Astrocyte (in vitro differentiated cells and primary cell): ENCODE data around the gene ZNF26. TPM values are rescaled to one million over a fixed set of nuclear protein-coding genes. Genes with fewer than 3 reads are reported as not detected.

ENCODE experiments used
- DNase-seq: peaks from one replicate; pipeline ENCODE4 v3.0.0-alpha.2; 2010; ENCODE audit warnings: low read depth
- FAIRE-seq: peaks from 2 replicates; lab custom pipeline; 2011; peaks lifted over from hg19 to GRCh38; lab: Jason Lieb, UNC
- H2AFZ ChIP-seq: 2 replicates; pipeline ENCODE4 v1.6.0; 2012; ENCODE audit warnings: low read depth, low read length, inconsistent platforms
- H3K27ac ChIP-seq: 2 replicates; pipeline ENCODE4 v1.5.1; 2011; ENCODE audit warnings: low read depth, low read length, inconsistent platforms
- H3K27me3 ChIP-seq: 2 replicates; pipeline ENCODE4 v1.6.0; 2011; ENCODE audit warnings: low read length, inconsistent platforms; ENCODE audit not compliant: insufficient read depth
- H3K36me3 ChIP-seq: 2 replicates; pipeline ENCODE4 v1.5.1; 2011; ENCODE audit warnings: low read length, inconsistent platforms; ENCODE audit not compliant: insufficient read depth
- H3K4me1 ChIP-seq: 2 replicates; pipeline ENCODE4 v1.5.1; 2011; ENCODE audit warnings: low read length, inconsistent platforms; ENCODE audit not compliant: insufficient read depth
- H3K4me2 ChIP-seq: 2 replicates; pipeline ENCODE4 v1.6.0; 2012; ENCODE audit warnings: low read length, inconsistent platforms
- H3K4me3 ChIP-seq: 2 replicates; pipeline ENCODE4 v1.5.1; 2011; ENCODE audit warnings: low read depth, mild to moderate bottlenecking, low read length, inconsistent platforms; ENCODE audit not compliant: insufficient read depth
- H3K79me2 ChIP-seq: 2 replicates; pipeline ENCODE4 v1.6.0; 2012; ENCODE audit warnings: mild to moderate bottlenecking, low read length, inconsistent platforms; ENCODE audit not compliant: insufficient read depth
- H3K9ac ChIP-seq: 2 replicates; pipeline ENCODE4 v1.6.0; 2012; ENCODE audit warnings: mild to moderate bottlenecking, low read length, inconsistent platforms
- H3K9me3 ChIP-seq: 2 replicates; pipeline ENCODE4 v1.5.1; 2012; ENCODE audit warnings: low read depth, mild to moderate bottlenecking, low read length, inconsistent platforms; ENCODE audit not compliant: insufficient read depth
- H4K20me1 ChIP-seq: 2 replicates; pipeline ENCODE4 v1.6.0; 2012; ENCODE audit warnings: low read length, inconsistent platforms; ENCODE audit not compliant: insufficient read depth
- H3K27ac Mint-ChIP-seq: one replicate; pipeline ENCODE4 v1.8.0; 2021; ENCODE audit warnings: mild to moderate bottlenecking, mixed read lengths; ENCODE audit not compliant: unreplicated experiment
- H3K27me3 Mint-ChIP-seq: one replicate; pipeline ENCODE4 v1.8.0; 2021; ENCODE audit warnings: low read depth, mixed read lengths; ENCODE audit not compliant: unreplicated experiment
- H3K36me3 Mint-ChIP-seq: one replicate; pipeline ENCODE4 v1.8.0; 2021; ENCODE audit warnings: low read depth, mixed read lengths; ENCODE audit not compliant: unreplicated experiment
- H3K4me1 Mint-ChIP-seq: one replicate; pipeline ENCODE4 v1.8.0; 2021; ENCODE audit warnings: low read depth, mixed read lengths; ENCODE audit not compliant: unreplicated experiment
- H3K4me3 Mint-ChIP-seq: one replicate; pipeline ENCODE4 v1.8.0; 2021; ENCODE audit warnings: mild to moderate bottlenecking, moderate library complexity, mixed read lengths; ENCODE audit not compliant: unreplicated experiment
- H3K9me3 Mint-ChIP-seq: one replicate; pipeline ENCODE4 v1.8.0; 2021; ENCODE audit warnings: mild to moderate bottlenecking, mixed read lengths; ENCODE audit not compliant: unreplicated experiment
- CTCF ChIP-seq: IDR thresholded peaks from 2 replicates; pipeline ENCODE4 v1.5.1; 2011; ENCODE audit warnings: low read depth, mild to moderate bottlenecking, inconsistent platforms, low read length, moderate library complexity; ENCODE audit not compliant: insufficient read depth
- EZH2 ChIP-seq: IDR thresholded peaks from 2 replicates; pipeline ENCODE4 v1.6.1; 2012; ENCODE audit warnings: mild to moderate bottlenecking, low read length, inconsistent platforms; ENCODE audit not compliant: insufficient read depth
- total RNA-seq: library from RNA; stranded (reverse); gene quantifications from 2 replicates; pipeline ENCODE4 v1.2.1, GENCODE V29; 2021

ZNF26 gene
- total RNA-seq, 1 donor from 2014 or later: 11.7 TPM

GRCh38 chr12:133026996-133027395 lies 40.8 kb downstream of the ZNF26 start:
- Histone ChIP-seq H3K9me3 (peaks cover 16% of the 10 kb centered on the region), H3K36me3 (no peaks in the 10 kb centered on the region), H3K27me3 (no peaks in the 10 kb centered on the region), H3K79me2 (no peaks in the 10 kb centered on the region), H3K4me2 (no peak overlapping the region), H4K20me1 (no peaks in the 10 kb centered on the region), H2AFZ (no peak overlapping the region), H3K4me3 (no peak overlapping the region), H3K9ac (no peak overlapping the region), H3K4me1 (no peaks in the 10 kb centered on the region), H3K27ac (no peak overlapping the region)
- no peak for TF ChIP-seq EZH2
- no peak for TF ChIP-seq CTCF
- Mint-ChIP-seq H3K4me3 (no peak overlapping the region), H3K36me3 (peaks cover 19% of the 10 kb centered on the region), H3K27ac (no peak overlapping the region), H3K27me3 (no peaks in the 10 kb centered on the region), H3K4me1 (peaks cover 2% of the 10 kb centered on the region), H3K9me3 (peaks cover 36% of the 10 kb centered on the region)
- FAIRE-seq: no peak
- peak; percentile 80 for DNase-seq

- Mint-ChIP-seq H3K9me3 (peaks cover 31% of the 10 kb centered on the region), H3K27ac (peak within 1 kb of the TSS; percentile 80), H3K4me1 (no peaks in the 10 kb centered on the region), H3K36me3 (peaks cover 35% of the 10 kb centered on the region), H3K4me3 (peak within 1 kb of the TSS; percentile 90), H3K27me3 (no peaks in the 10 kb centered on the region)
- H3K4me2 ChIP-seq: peak within 1 kb of the TSS; percentile 83
- FAIRE-seq: peak; percentile 88
- H3K27me3 ChIP-seq: no peaks in the 10 kb centered on the region
- peak within 1 kb of the TSS; percentile 88 for H3K9ac ChIP-seq
- peak within 1 kb of the TSS; percentile 71 for H3K27ac ChIP-seq
- peaks cover 21% of the 10 kb centered on the region for H3K9me3 ChIP-seq
- peak within 1 kb of the TSS; percentile 64 for H2AFZ ChIP-seq
- peaks cover 16% of the 10 kb centered on the region for H3K36me3 ChIP-seq
- TF ChIP-seq CTCF: no peak
- no peak for TF ChIP-seq EZH2
- H3K4me3 ChIP-seq: peak within 1 kb of the TSS; percentile 76
- H4K20me1 ChIP-seq: peaks cover 9% of the 10 kb centered on the region
- no peaks in the 10 kb centered on the region for H3K4me1 ChIP-seq
- peak; percentile 97 for DNase-seq
- peaks cover 49% of the 10 kb centered on the region for H3K79me2 ChIP-seq
Observed at GRCh38 chr12:133037207-133038005, 51.2 kb downstream of the ZNF26 start, which contains the start of gene ZNF84. TSS of gene ZNF84 (plus strand) at chr12:133037509. CDS start at chr12:133041468, 3,959 bp downstream.
